Measurements from ENCODE around the gene GTF3C1.

The GTF3C1 gene

GRCh38 chr16:27489421-27489820 lies 60.3 kb downstream of the GTF3C1 start:
- in situ Hi-C loops (cut with HindIII; ENCODE audit: low sequenced_read_pairs), result no loop called here

- in situ Hi-C loops (cut with HindIII; ENCODE audit: low sequenced_read_pairs), result no loop called here
Observed at GRCh38 chr16:27486760-27487159, 63.0 kb downstream of the GTF3C1 start.

- in situ Hi-C loops (cut with HindIII; ENCODE audit: low sequenced_read_pairs), result no loop called here
Observed at GRCh38 chr16:27486344-27486743, 63.4 kb downstream of the GTF3C1 start.

- in situ Hi-C loops (cut with HindIII; ENCODE audit: low sequenced_read_pairs), result no loop called here
Observed at GRCh38 chr16:27485811-27486210, 63.9 kb downstream of the GTF3C1 start.

GRCh38 chr16:27485126-27485525 lies 64.6 kb downstream of the GTF3C1 start:
- in situ Hi-C loops (cut with HindIII; ENCODE audit: low sequenced_read_pairs), result no loop called here

GRCh38 chr16:27483624-27484023 lies 66.1 kb downstream of the GTF3C1 start:
- in situ Hi-C loops (cut with HindIII; ENCODE audit: low sequenced_read_pairs), result no loop called here

- in situ Hi-C loops (cut with HindIII; ENCODE audit: low sequenced_read_pairs), result no loop called here
Observed at GRCh38 chr16:27483088-27483437, 66.7 kb downstream of the GTF3C1 start.

- in situ Hi-C loops (cut with HindIII; ENCODE audit: low sequenced_read_pairs), result no loop called here
Observed at GRCh38 chr16:27482397-27483087, 67.2 kb downstream of the GTF3C1 start.

- in situ Hi-C loops (cut with HindIII; ENCODE audit: low sequenced_read_pairs), result no loop called here
Observed at GRCh38 chr16:27481282-27481934, 68.3 kb downstream of the GTF3C1 start.

- in situ Hi-C loops (cut with HindIII; ENCODE audit: low sequenced_read_pairs), result no loop called here
Observed at GRCh38 chr16:27480761-27481160, 69.0 kb downstream of the GTF3C1 start.

GRCh38 chr16:27476240-27476639 lies 73.5 kb downstream of the GTF3C1 start:
- in situ Hi-C loops (cut with HindIII; ENCODE audit: low sequenced_read_pairs), result no loop called here

- in situ Hi-C loops (cut with HindIII; ENCODE audit: low sequenced_read_pairs), result no loop called here
Observed at GRCh38 chr16:27475561-27475960, 74.2 kb downstream of the GTF3C1 start.

- in situ Hi-C loops (cut with HindIII; ENCODE audit: low sequenced_read_pairs), result no loop called here
Observed at GRCh38 chr16:27474921-27475320, 74.8 kb downstream of the GTF3C1 start.

- in situ Hi-C loops (cut with HindIII; ENCODE audit: low sequenced_read_pairs), result no loop called here
Observed at GRCh38 chr16:27474041-27474440, 75.7 kb downstream of the GTF3C1 start.

- in situ Hi-C loops (cut with HindIII; ENCODE audit: low sequenced_read_pairs), result no loop called here
Observed at GRCh38 chr16:27473101-27473900, 76.4 kb downstream of the GTF3C1 start.

- in situ Hi-C loops (cut with HindIII; ENCODE audit: low sequenced_read_pairs), result no loop called here
Observed at GRCh38 chr16:27472091-27473020, 77.4 kb downstream of the GTF3C1 start.

GRCh38 chr16:27471661-27472060 lies 78.1 kb downstream of the GTF3C1 start:
- in situ Hi-C loops (cut with HindIII; ENCODE audit: low sequenced_read_pairs), result no loop called here

- in situ Hi-C loops (cut with HindIII; ENCODE audit: low sequenced_read_pairs), result no loop called here
Observed at GRCh38 chr16:27470567-27471431, 78.9 kb downstream of the GTF3C1 start.

- in situ Hi-C loops (cut with HindIII; ENCODE audit: low sequenced_read_pairs), result no loop called here
Observed at GRCh38 chr16:27468941-27469531, 80.7 kb downstream of the GTF3C1 start.

GRCh38 chr16:27465483-27465879 lies 84.2 kb downstream of the GTF3C1 start:
- in situ Hi-C loops (cut with HindIII; ENCODE audit: low sequenced_read_pairs), result no loop called here
